Measurements from ENCODE around the gene MLC1.
A peak's percentile ranks its signal among the peaks of the same experiment; 100 is the strongest.

The MLC1 gene

DNA sequence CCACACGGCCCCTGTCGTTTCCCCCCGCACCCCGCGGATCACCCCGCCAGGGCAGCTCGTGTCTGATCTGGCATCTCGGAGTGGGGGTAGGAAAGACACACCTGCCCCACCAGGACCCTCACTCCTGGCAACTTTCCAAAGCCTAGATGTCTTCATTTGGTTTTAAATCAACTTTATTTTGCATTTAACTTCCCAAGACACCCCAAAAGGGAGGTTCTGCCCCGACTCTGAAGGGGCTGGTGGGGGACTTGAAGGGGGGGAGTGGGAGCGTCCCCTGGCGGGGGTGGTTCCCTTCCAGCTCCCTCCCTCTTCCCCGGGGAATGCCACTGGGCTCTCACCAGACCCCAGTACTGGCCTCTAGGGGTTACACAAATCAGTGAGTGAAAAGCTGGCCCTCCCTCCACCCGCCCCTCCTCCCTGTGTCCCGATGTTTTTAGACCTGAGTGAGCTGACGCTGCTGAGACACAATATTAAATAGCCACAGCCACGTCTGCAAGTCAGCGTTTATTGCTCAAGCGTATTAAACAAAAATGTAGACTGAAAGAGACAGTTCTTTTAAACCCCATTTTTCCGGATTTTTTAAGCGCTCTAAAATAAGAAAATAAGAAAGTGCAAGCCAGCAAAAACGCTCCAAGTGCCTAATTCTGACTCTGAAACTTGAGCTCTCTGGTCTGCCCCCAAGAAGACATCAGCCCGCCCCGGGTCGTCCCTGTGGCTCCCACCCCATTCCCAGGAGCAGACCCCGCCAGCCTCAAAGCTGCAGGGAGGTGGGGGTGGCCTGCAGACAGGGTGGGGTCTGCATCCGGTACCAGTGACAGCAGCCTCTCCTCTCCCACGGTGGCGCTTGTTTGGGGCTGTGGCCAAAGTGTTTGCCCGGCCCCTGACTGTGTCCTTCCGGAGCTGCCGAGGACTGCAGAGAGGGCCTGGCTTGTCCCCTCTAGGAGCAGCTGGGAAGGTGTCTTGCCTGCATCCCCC lies 26.0 kb downstream of the MLC1 start:
- Histone ChIP-seq H3K4me3 (peak overlapping the region; percentile 58), H3K27ac (no peak overlapping the region)
- DNase-seq (ENCODE audit: low spot score), result peak; percentile 64
- TF ChIP-seq, protein P1, sequence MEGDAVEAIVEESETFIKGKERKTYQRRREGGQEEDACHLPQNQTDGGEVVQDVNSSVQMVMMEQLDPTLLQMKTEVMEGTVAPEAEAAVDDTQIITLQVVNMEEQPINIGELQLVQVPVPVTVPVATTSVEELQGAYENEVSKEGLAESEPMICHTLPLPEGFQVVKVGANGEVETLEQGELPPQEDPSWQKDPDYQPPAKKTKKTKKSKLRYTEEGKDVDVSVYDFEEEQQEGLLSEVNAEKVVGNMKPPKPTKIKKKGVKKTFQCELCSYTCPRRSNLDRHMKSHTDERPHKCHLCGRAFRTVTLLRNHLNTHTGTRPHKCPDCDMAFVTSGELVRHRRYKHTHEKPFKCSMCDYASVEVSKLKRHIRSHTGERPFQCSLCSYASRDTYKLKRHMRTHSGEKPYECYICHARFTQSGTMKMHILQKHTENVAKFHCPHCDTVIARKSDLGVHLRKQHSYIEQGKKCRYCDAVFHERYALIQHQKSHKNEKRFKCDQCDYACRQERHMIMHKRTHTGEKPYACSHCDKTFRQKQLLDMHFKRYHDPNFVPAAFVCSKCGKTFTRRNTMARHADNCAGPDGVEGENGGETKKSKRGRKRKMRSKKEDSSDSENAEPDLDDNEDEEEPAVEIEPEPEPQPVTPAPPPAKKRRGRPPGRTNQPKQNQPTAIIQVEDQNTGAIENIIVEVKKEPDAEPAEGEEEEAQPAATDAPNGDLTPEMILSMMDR (IDR thresholded peaks at IDR 0.05), result no peak

DNA sequence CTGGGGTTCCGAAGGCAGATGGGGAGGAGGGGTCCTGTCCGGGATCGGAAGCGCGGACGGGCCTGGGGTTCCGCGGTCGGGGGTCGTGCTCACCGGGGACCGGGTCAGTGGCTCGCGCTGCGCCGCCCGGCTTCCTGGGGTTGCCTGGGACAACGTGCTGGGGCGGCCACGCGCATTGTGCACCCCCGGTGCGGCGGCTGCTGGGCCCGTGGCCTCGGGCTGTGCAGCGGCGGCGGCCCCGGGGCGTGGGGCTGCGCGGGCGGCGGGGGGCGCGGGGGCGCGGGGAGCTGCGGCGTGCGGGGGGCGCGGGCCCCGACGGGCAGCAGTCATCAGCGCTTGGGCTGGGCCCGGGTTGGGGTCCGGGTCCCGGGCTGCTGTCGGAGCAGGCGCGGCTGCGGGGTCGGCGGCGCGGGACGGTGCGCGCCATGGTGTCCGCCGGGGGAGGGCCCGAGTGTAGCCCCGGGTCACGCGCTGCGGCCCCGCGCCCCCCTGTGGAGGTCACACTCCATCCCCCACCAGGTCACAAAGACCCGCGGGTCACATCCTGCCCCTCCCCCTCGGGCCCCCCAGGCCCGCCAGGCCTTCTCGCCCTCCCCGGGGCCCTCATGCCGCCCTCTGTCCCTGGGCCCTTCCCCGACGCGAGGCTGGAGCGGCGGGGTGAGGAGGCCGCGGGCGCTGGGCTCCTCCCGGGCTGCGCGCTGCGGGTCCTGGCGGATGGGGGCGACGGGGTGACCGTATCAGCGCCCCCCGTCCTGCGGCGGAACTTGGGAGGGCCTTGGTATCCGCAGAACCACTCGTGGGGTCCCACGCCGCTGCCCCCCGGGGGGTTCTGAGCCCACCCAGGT lies 26.9 kb downstream of the MLC1 start, which contains the start of gene TTLL8:
Gene TTLL8, minus strand, starts transcription at position 238 of the 845 bp plus-strand sequence.
- no peak for DNase-seq (ENCODE audit: low spot score)
- no peak within 1 kb of the TSS for H3K27ac ChIP-seq
- TF ChIP-seq, protein P1 (IDR thresholded peaks at IDR 0.05), result no peak
- peak within 1 kb of the TSS; percentile 58 for H3K4me3 ChIP-seq

DNA sequence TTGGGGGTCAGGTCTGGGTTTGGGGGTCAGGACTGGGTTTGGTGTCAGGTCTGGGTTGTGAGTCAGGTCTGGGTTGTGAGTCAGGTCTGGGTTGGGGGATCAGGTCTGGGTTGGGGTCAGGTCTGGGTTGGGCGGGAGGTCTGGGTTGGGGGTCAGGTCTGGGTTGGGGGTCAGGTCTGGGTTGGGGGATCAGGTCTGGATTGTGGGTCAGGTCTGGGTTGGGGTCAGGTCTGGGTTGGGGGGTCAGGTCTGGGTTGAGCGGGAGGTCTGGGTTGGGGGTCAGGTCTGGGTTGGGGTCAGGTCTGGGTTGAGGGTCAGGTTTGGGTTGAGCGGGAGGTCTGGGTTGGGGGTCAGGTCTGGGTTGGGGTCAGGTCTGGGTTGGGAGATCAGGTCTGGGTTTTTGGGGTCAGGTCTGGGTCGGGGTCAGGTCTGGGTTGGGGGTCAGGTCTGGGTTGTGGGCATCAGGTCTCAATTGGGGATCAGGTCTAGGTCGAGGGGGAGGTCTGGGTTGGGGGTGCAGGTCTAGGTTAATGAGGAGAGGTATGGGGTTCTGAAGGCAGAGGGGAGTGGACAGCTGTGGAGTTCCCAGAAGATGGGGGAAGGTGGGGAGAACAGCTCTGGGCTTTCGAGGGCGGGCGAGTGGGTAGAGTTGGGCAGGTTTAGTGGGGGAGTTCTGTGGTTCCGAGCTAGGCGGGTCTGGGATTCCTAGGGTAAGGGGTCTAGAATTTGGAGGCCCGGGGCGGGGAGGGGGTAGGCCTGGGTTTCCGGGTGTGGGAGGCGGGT lies 27.8 kb downstream of the MLC1 start:
- H3K4me3 ChIP-seq, result no peak overlapping the region
- H3K27ac ChIP-seq, result no peak overlapping the region
- no peak for DNase-seq (ENCODE audit: low spot score)

DNA sequence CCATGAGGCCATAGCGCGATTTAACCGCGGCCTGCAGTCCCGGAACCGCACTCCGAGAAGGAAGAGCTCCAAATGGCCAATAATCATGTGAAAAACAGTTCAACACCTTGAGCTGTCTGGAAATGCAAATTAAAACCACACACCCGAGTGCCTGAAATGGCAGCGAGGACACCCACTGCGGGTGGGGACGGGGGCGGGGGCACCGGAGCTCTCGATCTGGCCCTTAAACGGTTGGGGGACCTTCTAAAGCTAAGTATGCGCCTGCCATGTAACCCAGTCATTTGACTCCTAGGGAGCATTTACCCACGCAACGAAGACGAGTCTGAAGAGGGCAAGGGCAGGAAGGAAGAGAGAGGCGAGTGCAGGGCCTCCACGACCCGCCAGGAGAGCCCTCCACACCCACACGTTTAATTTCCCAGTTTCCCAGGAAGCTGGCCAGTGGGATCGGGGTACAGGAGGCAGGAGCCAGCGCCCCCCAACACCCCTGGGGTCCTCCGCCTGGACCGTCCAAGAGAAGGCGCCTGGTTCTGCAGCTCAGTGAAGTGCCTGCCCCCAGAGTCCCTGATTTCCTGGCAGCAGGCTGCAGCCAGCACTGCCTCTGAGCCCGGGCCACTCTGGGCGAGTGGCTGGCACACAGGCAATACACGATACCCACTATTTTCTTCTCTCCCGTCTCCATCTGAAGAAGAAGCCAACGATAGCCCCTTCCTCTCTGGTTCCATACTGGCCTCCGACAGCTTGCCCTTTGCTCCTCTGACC lies 28.8 kb downstream of the MLC1 start:
- DNase-seq (ENCODE audit: low spot score), result no peak
- TF ChIP-seq, protein P1 (IDR thresholded peaks at IDR 0.05), result no peak
- Histone ChIP-seq H3K4me3 (no peak overlapping the region), H3K27ac (no peak overlapping the region)

More for the DNA sequence above, 27.8 kb downstream of the MLC1 start:
- TF ChIP-seq, protein P1 (IDR thresholded peaks at IDR 0.05), result no peak

DNA sequence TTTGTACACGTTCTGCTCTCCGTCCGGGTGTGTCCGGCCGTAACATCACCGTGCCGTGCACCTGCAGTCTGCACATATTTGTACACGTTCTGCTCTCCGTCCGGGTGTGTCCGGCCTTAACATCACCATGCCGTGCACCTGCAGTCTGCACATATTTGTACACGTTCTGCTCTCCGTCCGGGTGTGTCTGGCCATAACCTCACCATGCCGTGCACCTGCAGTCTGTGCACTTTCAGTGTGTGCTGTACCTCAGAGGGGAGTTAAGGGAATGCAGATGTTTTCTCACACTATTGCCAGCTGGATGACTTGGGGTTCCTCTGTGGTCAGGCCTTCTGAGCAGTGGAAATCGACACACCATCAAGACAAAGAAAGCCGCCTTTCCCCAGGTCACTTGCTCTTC lies 31.4 kb downstream of the MLC1 start:
- Histone ChIP-seq H3K4me3 (no peak overlapping the region), H3K27ac (no peak overlapping the region)
- TF ChIP-seq, protein P1 (IDR thresholded peaks at IDR 0.05), result no peak
- no peak for DNase-seq (ENCODE audit: low spot score)

DNA sequence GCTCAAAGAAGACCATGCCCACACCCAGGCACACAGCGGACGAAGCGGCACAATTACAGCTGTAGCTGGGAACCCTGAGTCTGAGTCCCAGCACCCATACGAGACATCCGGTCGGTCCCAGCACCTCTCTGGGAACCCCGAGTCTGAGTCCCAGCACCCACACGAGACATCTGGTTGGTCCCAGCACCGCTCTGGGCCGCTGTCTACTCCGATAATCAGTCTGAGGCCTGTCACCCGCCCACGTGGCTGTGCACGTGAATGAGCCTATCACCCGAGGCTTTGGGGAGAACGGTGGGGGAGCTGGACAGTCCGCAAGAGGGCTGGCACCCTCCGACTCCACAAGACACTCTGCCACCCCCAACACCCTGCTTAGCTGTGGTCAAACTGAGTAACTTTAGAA lies 33.3 kb downstream of the MLC1 start:
- H3K27ac ChIP-seq, result no peak overlapping the region
- no peak overlapping the region for H3K4me3 ChIP-seq
- no peak for DNase-seq (ENCODE audit: low spot score)
- TF ChIP-seq, protein P1 (IDR thresholded peaks at IDR 0.05), result no peak

Measured in coronary artery (tissue), 2 donors.